HepG2 (cell line): Measurements from ENCODE around the gene NOS1AP. TPM values are rescaled to one million over a fixed set of nuclear protein-coding genes. Genes with fewer than 3 reads are reported as not detected.

Experiments
- ARNTL ChIP-seq: sonication (generic); formaldehyde crosslinking; IDR thresholded peaks from 2 replicates; pipeline ENCODE4 v1.4.0; 2020; ENCODE audit warnings: mild to moderate bottlenecking, missing genetic modification reagents
- E2F1 ChIP-seq: sonication (generic); formaldehyde crosslinking; IDR thresholded peaks from 2 replicates; pipeline ENCODE4 v1.5.0; 2020; ENCODE audit warnings: missing genetic modification reagents
- FOXJ3 ChIP-seq: sonication (generic); formaldehyde crosslinking; IDR thresholded peaks from 2 replicates; pipeline ENCODE4 v1.4.0; 2020; ENCODE audit warnings: missing genetic modification reagents, mild to moderate bottlenecking, borderline replicate concordance
- FOXM1 ChIP-seq: sonication (generic); formaldehyde crosslinking; IDR thresholded peaks from 2 replicates; pipeline ENCODE4 v1.5.0; 2020; ENCODE audit warnings: missing genetic modification reagents
- JUN ChIP-seq: sonication (generic); formaldehyde crosslinking; IDR thresholded peaks from 2 replicates; pipeline ENCODE4 v1.4.0; 2020; ENCODE audit warnings: mild to moderate bottlenecking, missing genetic modification reagents
- MAZ ChIP-seq, 2 experiments: sonication (generic) in 1 of 2; formaldehyde crosslinking in 1 of 2; IDR thresholded peaks; 2 replicates each; pipeline versions ENCODE4 v1.5.0 to v1.6.1; 2012 to 2020; ENCODE audit warnings: low read depth in 2 of 2, mild to moderate bottlenecking in 2 of 2, borderline replicate concordance in 1 of 2, improper control_type of control experiment in 1 of 2, low read length in 1 of 2, missing genetic modification reagents in 1 of 2, moderate library complexity in 1 of 2
- PTBP1 ChIP-seq: fragments of 200-400 bp; formaldehyde crosslinking; IDR thresholded peaks from 2 replicates; pipeline ENCODE4 v1.6.1; 2018; ENCODE audit warnings: low read length, low read depth; ENCODE audit not compliant: poor library complexity, severe bottlenecking
- RXRB ChIP-seq: IDR thresholded peaks from 2 replicates; pipeline ENCODE4 v1.6.1; 2016; ENCODE audit warnings: borderline replicate concordance, missing genetic modification reagents, missing compliant biosample characterization
- SOX5 ChIP-seq: IDR thresholded peaks from 2 replicates; pipeline ENCODE4 v1.6.1; 2016; ENCODE audit warnings: borderline replicate concordance
- TFE3 ChIP-seq: IDR thresholded peaks from 2 replicates; pipeline ENCODE4 v1.6.1; 2016
- ZNF567 ChIP-seq: sonication (generic); formaldehyde crosslinking; IDR thresholded peaks from 2 replicates; pipeline ENCODE4 v1.8.1; 2023; ENCODE audit warnings: mild to moderate bottlenecking, missing genetic modification reagents, borderline replicate concordance
- ZNF605 ChIP-seq: sonication (generic); formaldehyde crosslinking; IDR thresholded peaks from 2 replicates; pipeline ENCODE4 v1.8.0; 2022; ENCODE audit warnings: mild to moderate bottlenecking, missing genetic modification reagents
- ZNF788 ChIP-seq: sonication (generic); formaldehyde crosslinking; IDR thresholded peaks from 2 replicates; pipeline ENCODE4 v1.5.0; 2020; ENCODE audit warnings: mild to moderate bottlenecking, missing genetic modification reagents, borderline replicate concordance
- ZSCAN12 ChIP-seq: sonication (generic); formaldehyde crosslinking; IDR thresholded peaks from 2 replicates; pipeline ENCODE4 v1.9.0; 2021; ENCODE audit warnings: mild to moderate bottlenecking, missing genetic modification reagents
- polyA plus RNA-seq, 8 experiments: library from polyadenylated mRNA; depleted of rRNA in 3 of 8; stranded (reverse) in 7 of 8; unstranded in 1 of 8; fragments of >200 nt; fragmentation: Illumina TruSeq in 4 of 8; extraction: Trizol in 4 of 8; gene quantifications; 2 replicates each; pipeline versions ENCODE4 v1.2.1 to v1.2.3, GENCODE V29; 2011 to 2016; ENCODE audit warnings: low read depth in 4 of 8, missing spikeins in 1 of 8, mixed read lengths in 1 of 8; ENCODE audit not compliant: insufficient read depth in 1 of 8
- total RNA-seq, 5 experiments: library from RNA; depleted of rRNA; stranded (reverse); fragments of >200 nt; fragmentation: Illumina TruSeq; extraction: Trizol; gene quantifications; 2 replicates each; pipeline ENCODE4 v1.2.3, GENCODE V29; 2016; ENCODE audit warnings: low read depth in 1 of 5
- TF ChIP-seq, protein P1 (sequence below): sonication (generic); formaldehyde crosslinking; IDR thresholded peaks from 2 replicates; pipeline ENCODE4 v1.4.0; 2020; ENCODE audit warnings: missing genetic modification reagents
- TF ChIP-seq, protein P2 (sequence below): sonication (generic); formaldehyde crosslinking; IDR thresholded peaks from 2 replicates; pipeline ENCODE4 v1.4.0; 2020; ENCODE audit warnings: mild to moderate bottlenecking, missing genetic modification reagents

The NOS1AP gene
- total and polyA plus RNA-seq, 2 of the 13 experiments (the other 11 are each of a cell fraction or from before 2014, with no cell fraction given) = 2.0 to 3.3 TPM

DNA sequence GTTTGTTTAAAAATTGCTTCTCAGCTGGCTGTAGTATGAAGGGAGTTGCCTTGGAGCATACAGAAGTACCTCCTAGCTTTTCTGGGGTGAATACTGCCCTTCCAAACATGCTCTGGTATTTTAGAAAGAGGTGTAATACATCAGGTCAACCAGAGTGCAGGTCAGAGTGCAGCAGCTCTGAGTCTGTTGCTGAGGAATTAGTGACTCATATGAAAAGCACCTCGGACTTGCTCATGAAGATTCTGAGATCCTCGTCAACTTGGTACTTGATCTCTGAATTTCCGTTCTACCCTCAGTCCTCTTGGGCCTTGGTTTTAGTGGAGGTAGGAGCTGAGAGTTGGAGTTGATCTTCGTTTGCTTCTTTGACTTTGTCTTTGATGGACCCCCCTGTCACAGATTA lies 67.3 kb downstream of the NOS1AP start (continued):
- no peak for TF ChIP-seq FOXM1 (CRISPR knock-in tag)
- TF ChIP-seq TFE3 (CRISPR knock-in tag) = no peak
- no peak for TF ChIP-seq SOX5 (CRISPR knock-in tag)
- TF ChIP-seq FOXJ3 (CRISPR knock-in tag) = no peak
- TF ChIP-seq, protein P1, sequence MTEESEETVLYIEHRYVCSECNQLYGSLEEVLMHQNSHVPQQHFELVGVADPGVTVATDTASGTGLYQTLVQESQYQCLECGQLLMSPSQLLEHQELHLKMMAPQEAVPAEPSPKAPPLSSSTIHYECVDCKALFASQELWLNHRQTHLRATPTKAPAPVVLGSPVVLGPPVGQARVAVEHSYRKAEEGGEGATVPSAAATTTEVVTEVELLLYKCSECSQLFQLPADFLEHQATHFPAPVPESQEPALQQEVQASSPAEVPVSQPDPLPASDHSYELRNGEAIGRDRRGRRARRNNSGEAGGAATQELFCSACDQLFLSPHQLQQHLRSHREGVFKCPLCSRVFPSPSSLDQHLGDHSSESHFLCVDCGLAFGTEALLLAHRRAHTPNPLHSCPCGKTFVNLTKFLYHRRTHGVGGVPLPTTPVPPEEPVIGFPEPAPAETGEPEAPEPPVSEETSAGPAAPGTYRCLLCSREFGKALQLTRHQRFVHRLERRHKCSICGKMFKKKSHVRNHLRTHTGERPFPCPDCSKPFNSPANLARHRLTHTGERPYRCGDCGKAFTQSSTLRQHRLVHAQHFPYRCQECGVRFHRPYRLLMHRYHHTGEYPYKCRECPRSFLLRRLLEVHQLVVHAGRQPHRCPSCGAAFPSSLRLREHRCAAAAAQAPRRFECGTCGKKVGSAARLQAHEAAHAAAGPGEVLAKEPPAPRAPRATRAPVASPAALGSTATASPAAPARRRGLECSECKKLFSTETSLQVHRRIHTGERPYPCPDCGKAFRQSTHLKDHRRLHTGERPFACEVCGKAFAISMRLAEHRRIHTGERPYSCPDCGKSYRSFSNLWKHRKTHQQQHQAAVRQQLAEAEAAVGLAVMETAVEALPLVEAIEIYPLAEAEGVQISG (CRISPR knock-in tag) = no peak
- TF ChIP-seq ZNF605 (CRISPR knock-in tag) = no peak
- no peak for TF ChIP-seq E2F1
- TF ChIP-seq RXRB (CRISPR knock-in tag) = peak; percentile 61; the same call in 1 of the 2 replicates
- TF ChIP-seq ZNF788 (CRISPR knock-in tag) = no peak
- TF ChIP-seq ZSCAN12 = no peak
- TF ChIP-seq PTBP1 = no peak
- 0 out of 2 replicates have a peak, but pooled peaks have one; percentile 37 for TF ChIP-seq JUN
- TF ChIP-seq ARNTL (CRISPR knock-in tag) = no peak
- no peak for TF ChIP-seq MAZ (IDR thresholded peaks at IDR 0.05; ENCODE audit: borderline replicate concordance, low read depth, low read length)
- no peak for TF ChIP-seq MAZ (CRISPR knock-in tag; IDR thresholded peaks at IDR 0.05; ENCODE audit: low read depth)
- TF ChIP-seq, protein P2, sequence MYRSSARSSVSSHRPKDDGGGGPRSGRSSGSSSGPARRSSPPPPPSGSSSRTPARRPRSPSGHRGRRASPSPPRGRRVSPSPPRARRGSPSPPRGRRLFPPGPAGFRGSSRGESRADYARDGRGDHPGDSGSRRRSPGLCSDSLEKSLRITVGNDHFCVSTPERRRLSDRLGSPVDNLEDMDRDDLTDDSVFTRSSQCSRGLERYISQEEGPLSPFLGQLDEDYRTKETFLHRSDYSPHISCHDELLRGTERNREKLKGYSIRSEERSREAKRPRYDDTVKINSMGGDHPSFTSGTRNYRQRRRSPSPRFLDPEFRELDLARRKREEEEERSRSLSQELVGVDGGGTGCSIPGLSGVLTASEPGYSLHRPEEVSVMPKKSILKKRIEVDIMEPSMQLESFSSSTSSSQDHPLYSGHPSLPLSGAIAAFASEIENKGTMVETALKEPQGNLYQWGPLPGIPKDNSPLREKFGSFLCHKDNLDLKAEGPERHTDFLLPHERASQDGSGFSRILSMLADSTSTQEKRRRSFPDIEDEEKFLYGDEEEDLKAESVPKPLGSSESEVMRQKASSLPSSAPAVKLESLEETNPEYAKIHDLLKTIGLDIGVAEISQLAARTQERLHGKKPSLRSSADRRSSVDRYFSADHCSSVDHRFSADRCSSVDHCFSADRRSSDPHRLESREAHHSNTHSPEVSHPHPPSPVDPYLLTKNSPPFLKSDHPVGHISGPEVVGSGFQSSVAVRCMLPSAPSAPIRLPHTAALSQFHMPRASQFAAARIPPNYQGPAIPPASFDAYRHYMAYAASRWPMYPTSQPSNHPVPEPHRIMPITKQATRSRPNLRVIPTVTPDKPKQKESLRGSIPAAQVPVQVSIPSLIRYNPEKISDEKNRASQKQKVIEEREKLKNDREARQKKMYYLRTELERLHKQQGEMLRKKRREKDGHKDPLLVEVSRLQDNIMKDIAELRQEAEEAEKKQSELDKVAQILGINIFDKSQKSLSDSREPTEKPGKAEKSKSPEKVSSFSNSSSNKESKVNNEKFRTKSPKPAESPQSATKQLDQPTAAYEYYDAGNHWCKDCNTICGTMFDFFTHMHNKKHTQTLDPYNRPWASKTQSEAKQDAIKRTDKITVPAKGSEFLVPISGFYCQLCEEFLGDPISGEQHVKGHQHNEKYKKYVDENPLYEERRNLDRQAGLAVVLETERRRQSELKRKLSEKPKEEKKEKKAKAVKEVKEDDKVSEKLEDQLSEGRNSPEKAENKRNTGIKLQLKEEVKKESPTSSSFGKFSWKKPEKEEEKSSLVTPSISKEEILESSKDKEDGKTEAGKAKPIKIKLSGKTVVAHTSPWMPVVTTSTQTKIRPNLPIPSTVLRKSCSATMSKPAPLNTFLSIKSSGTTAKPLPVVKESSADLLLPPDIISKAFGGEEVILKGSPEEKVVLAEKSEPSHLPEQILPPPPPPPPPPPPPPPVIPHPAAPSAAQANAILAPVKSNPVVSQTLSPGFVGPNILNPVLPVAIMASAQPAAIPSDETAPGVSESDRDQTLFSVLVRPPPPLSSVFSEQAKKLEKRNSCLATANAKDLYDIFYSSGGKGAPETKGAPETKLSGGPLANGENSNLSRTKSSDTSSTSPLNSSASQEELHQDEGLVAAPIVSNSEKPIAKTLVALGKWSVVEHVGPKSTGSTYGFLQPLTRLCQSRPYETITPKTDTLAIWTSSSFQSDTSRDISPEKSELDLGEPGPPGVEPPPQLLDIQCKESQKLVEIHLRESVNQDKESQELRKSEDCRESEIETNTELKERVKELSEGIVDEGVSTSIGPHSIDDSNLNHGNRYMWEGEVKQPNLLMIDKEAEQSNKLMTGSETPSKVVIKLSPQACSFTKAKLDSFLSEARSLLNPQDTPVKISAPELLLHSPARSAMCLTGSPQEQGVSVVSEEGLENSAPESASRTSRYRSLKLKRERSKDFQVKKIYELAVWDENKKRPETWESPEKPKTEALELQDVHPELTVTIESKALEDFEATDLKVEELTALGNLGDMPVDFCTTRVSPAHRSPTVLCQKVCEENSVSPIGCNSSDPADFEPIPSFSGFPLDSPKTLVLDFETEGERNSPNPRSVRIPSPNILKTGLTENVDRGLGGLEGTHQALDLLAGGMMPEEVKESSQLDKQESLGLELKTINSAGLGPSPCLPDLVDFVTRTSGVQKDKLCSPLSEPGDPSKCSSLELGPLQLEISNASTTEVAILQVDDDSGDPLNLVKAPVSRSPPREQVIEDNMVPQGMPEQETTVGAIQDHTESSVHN (CRISPR knock-in tag) = no peak
- TF ChIP-seq ZNF567 (CRISPR knock-in tag) = no peak
